Activated CD4-positive, alpha-beta T cell treated with anti-CD3 and anti-CD28 coated beads for 4 hours (primary cell): ENCODE data around the gene FOSB.
A peak's percentile ranks its signal among the peaks of the same experiment; 100 is the strongest.
"Not testable (repeated sequence)": the region's sequence is repeated elsewhere in the genome, so short reads cannot be mapped to it uniquely, and the experiment has no call there.

ENCODE experiments used
- DNase-seq, 2 donors: peaks; one replicate each; pipeline ENCODE4 v3.0.0-alpha.2; 2020

The FOSB gene

GRCh38 chr19:45506989-45507871 lies 39.4 kb downstream of the FOSB start, which contains the start of gene VASP:
TSS of gene VASP (plus strand) at chr19:45507479. CDS start at chr19:45507772, 293 bp downstream.
- DNase-seq: peak; percentile 87 to 90

GRCh38 chr19:45507872-45508416 lies 40.1 kb downstream of the FOSB start:
- no peak for DNase-seq

GRCh38 chr19:45508417-45508860 lies 40.6 kb downstream of the FOSB start:
- DNase-seq: peak; percentile 53 to 62

GRCh38 chr19:45508861-45509691 lies 41.3 kb downstream of the FOSB start:
- DNase-seq: no peak

- DNase-seq: no peak
Measured at GRCh38 chr19:45509692-45510015, 41.9 kb downstream of the FOSB start.

GRCh38 chr19:45510352-45510751 lies 42.6 kb downstream of the FOSB start:
- not testable (repeated sequence) for DNase-seq

GRCh38 chr19:45511074-45511473 lies 43.3 kb downstream of the FOSB start:
- no peak for DNase-seq

- no peak for DNase-seq
Measured at GRCh38 chr19:45512881-45513483, 45.2 kb downstream of the FOSB start.

GRCh38 chr19:45514376-45515051 lies 46.7 kb downstream of the FOSB start:
- no peak for DNase-seq

- peak; percentile 24 to 44 for DNase-seq
Measured at GRCh38 chr19:45515081-45515624, 47.4 kb downstream of the FOSB start.

- DNase-seq: peak; percentile 25 to 47
Measured at GRCh38 chr19:45515807-45516401, 48.1 kb downstream of the FOSB start.

- no peak for DNase-seq
Measured at GRCh38 chr19:45517238-45517637, 49.4 kb downstream of the FOSB start.

- DNase-seq: no peak
Measured at GRCh38 chr19:45517641-45518468, 50.1 kb downstream of the FOSB start.

GRCh38 chr19:45518469-45518826 lies 50.7 kb downstream of the FOSB start:
- no peak for DNase-seq

GRCh38 chr19:45522010-45522941 lies 54.5 kb downstream of the FOSB start:
- DNase-seq: no peak

GRCh38 chr19:45523642-45524256 lies 56.0 kb downstream of the FOSB start:
- DNase-seq: peak; percentile 64 to 67

- DNase-seq: no peak
Measured at GRCh38 chr19:45524575-45525129, 56.9 kb downstream of the FOSB start.
